ENCODE data around the gene EPOP. TPM values are rescaled to one million over a fixed set of nuclear protein-coding genes. Genes with fewer than 3 reads are reported as not detected.
A peak's percentile ranks its signal among the peaks of the same experiment; 100 is the strongest.

EPOP gene
- total and polyA plus RNA-seq, 2 of the 13 experiments (the other 11 are each of a cell fraction or from before 2014, with no cell fraction given) = 14.7 to 37.8 TPM

- TF ChIP-seq NR0B2 (CRISPR knock-in tag; IDR thresholded peaks at IDR 0.05) (no peak), ZNF614 (CRISPR knock-in tag; IDR thresholded peaks at IDR 0.05; ENCODE audit: borderline replicate concordance) (peak; percentile 88; the same call in 1 of the 2 replicates), KMT2B (CRISPR knock-in tag; IDR thresholded peaks at IDR 0.05) (no peak), ZNF761 (CRISPR knock-in tag; conservative IDR thresholded peaks at IDR 0.05) (0 out of 2 replicates have a peak, but pooled peaks have one; percentile 59), JUND (CRISPR knock-in tag; IDR thresholded peaks at IDR 0.05) (no peak; the same call in 1 of the 2 replicates), ZNF3 (CRISPR knock-in tag; IDR thresholded peaks at IDR 0.05) (peak; percentile 93), POLR2G (IDR thresholded peaks at IDR 0.05; ENCODE audit: low read depth, low read length) (peak; percentile 97), STAT5B (CRISPR knock-in tag; IDR thresholded peaks at IDR 0.05) (no peak), NFATC3 (CRISPR knock-in tag; IDR thresholded peaks at IDR 0.05) (no peak), RBM39 (IDR thresholded peaks at IDR 0.05; ENCODE audit: low read depth, low read length, poor library complexity, severe bottlenecking) (peak; percentile 93), ARID4A (CRISPR knock-in tag; IDR thresholded peaks at IDR 0.05; ENCODE audit: borderline replicate concordance) (peak; percentile 75; the same call in 1 of the 2 replicates), SMYD3 (CRISPR knock-in tag; IDR thresholded peaks at IDR 0.05) (no peak; the same call in 1 of the 2 replicates), ZNF280B (CRISPR knock-in tag; IDR thresholded peaks at IDR 0.05; ENCODE audit: borderline replicate concordance) (no peak), SAFB2 (CRISPR knock-in tag; IDR thresholded peaks at IDR 0.05; ENCODE audit: borderline replicate concordance, low read depth) (no peak), ZNF720 (CRISPR knock-in tag; IDR thresholded peaks at IDR 0.05) (0 out of 2 replicates have a peak, but pooled peaks have one; percentile 9), CBX1 (IDR thresholded peaks at IDR 0.05; ENCODE audit: low read depth) (no peak), ZNF839 (CRISPR knock-in tag; IDR thresholded peaks at IDR 0.05; ENCODE audit: borderline replicate concordance) (no peak), MTERF4 (CRISPR knock-in tag; IDR thresholded peaks at IDR 0.05) (no peak), NR3C1 (CRISPR knock-in tag; IDR thresholded peaks at IDR 0.05) (no peak), TOPORS (CRISPR knock-in tag; IDR thresholded peaks at IDR 0.05) (0 out of 2 replicates have a peak, but pooled peaks have one; percentile 19), ZFP37 (CRISPR knock-in tag; IDR thresholded peaks at IDR 0.05; ENCODE audit: borderline replicate concordance) (no peak; the same call in 1 of the 2 replicates), ZNF709 (CRISPR knock-in tag; IDR thresholded peaks at IDR 0.05) (peak; percentile 25; the same call in 1 of the 2 replicates), TOE1 (CRISPR knock-in tag; IDR thresholded peaks at IDR 0.05) (no peak)
Observed at GRCh38 chr17:38656959-38657823, 17.6 kb downstream of the EPOP start (continued).
